NCI-H1417 (cell line): ENCODE results near the gene SF3A1.

Experiments used
- DNase-seq, 3 experiments: peaks; one replicate each; lab custom pipeline; 2025; lab: John Stamatoyannopoulos, UW

SF3A1 gene

GRCh38 chr22:30286813-30287647 is 69.7 kb downstream of the SF3A1 start:
- DNase-seq: peak; percentile 21 to 42 (median 35)

- no peak for DNase-seq
Observed at GRCh38 chr22:30286331-30286730, 70.4 kb downstream of the SF3A1 start.

- no peak for DNase-seq
Observed at GRCh38 chr22:30285846-30286200, 70.9 kb downstream of the SF3A1 start.

- no peak for DNase-seq
Observed at GRCh38 chr22:30285176-30285845, 71.4 kb downstream of the SF3A1 start.

- no peak for DNase-seq
Observed at GRCh38 chr22:30284666-30285065, 72.0 kb downstream of the SF3A1 start.

GRCh38 chr22:30284172-30284571 is 72.5 kb downstream of the SF3A1 start:
- no peak for DNase-seq

GRCh38 chr22:30283342-30283741 is 73.4 kb downstream of the SF3A1 start:
- no peak for DNase-seq

- no peak for DNase-seq
Observed at GRCh38 chr22:30282616-30283046, 74.1 kb downstream of the SF3A1 start.
